A673 (cell line): ENCODE results near the gene CGN. TPM values are rescaled to one million over a fixed set of nuclear protein-coding genes. Genes with fewer than 3 reads are reported as not detected.

Experiments
- BruUV-seq: library from RNA; stranded (reverse); fragments of 400-500 nt; replicated peaks from 2 replicates; lab custom pipeline; 2021; lab: Mats Ljungman, UMichigan
- CTCF ChIA-PET: fragments of 300-600 bp; sonication (Branson Sonifier 250); formaldehyde crosslinking; loops from one replicate; lab custom pipeline; 2022; ENCODE audit warnings: antibody characterized with exemption; lab: Charles Lee
- POLR2A ChIA-PET: fragments of 300-600 bp; sonication (Branson Sonifier 250); formaldehyde crosslinking; loops from one replicate; lab custom pipeline; 2022; ENCODE audit warnings: antibody characterized with exemption; ENCODE audit not compliant: low non-redundant PET; lab: Charles Lee
- DNase-seq: peaks from one replicate; pipeline ENCODE4 v3.0.0-alpha.2; 2015; ENCODE audit warnings: low spot score
- H3K27ac ChIP-seq: fragments of 200-600 bp; sonication (generic); 2 replicates; pipeline ENCODE4 v1.5.1; 2016; ENCODE audit warnings: mixed run types, low read depth, mild to moderate bottlenecking, mixed read lengths, antibody characterized with exemption, low read length; ENCODE audit not compliant: poor library complexity, severe bottlenecking
- H3K27me3 ChIP-seq: fragments of 200-600 bp; sonication (generic); replicated peaks from 2 replicates; pipeline ENCODE4 v1.6.1; 2017; ENCODE audit warnings: mixed run types, low read depth, mild to moderate bottlenecking, mixed read lengths, antibody characterized with exemption, low read length; ENCODE audit not compliant: insufficient read depth, poor library complexity
- H3K36me3 ChIP-seq: fragments of 200-600 bp; sonication (generic); 2 replicates; pipeline ENCODE4 v1.6.1; 2016; ENCODE audit warnings: mixed run types, mild to moderate bottlenecking, mixed read lengths, antibody characterized with exemption, low read length; ENCODE audit not compliant: insufficient read depth, poor library complexity, severe bottlenecking
- H3K4me1 ChIP-seq: fragments of 200-600 bp; sonication (generic); 2 replicates; pipeline ENCODE4 v1.6.1; 2017; ENCODE audit warnings: mixed run types, mild to moderate bottlenecking, mixed read lengths, antibody characterized with exemption, low read length; ENCODE audit not compliant: insufficient read depth, poor library complexity, severe bottlenecking
- H3K4me3 ChIP-seq: fragments of 200-600 bp; sonication (generic); 2 replicates; pipeline ENCODE4 v1.5.1; 2016; ENCODE audit warnings: low read depth, mixed run types, mild to moderate bottlenecking, mixed read lengths, low read length; ENCODE audit not compliant: poor library complexity, severe bottlenecking
- H3K9me3 ChIP-seq: fragments of 200-600 bp; sonication (generic); 2 replicates; pipeline ENCODE4 v1.6.1; 2016; ENCODE audit warnings: mixed run types, low read depth, mild to moderate bottlenecking, mixed read lengths, antibody characterized with exemption, low read length; ENCODE audit not compliant: poor library complexity, severe bottlenecking
- EZH2 ChIP-seq: fragments of 200-600 bp; sonication (generic); IDR thresholded peaks from 2 replicates; pipeline ENCODE4 v1.6.1; 2017; ENCODE audit warnings: borderline replicate concordance, low read depth, mild to moderate bottlenecking, mixed read lengths, antibody characterized with exemption, low read length; ENCODE audit not compliant: poor library complexity, severe bottlenecking
- intact Hi-C: fragments of 100-400 bp; cut with micrococcal nuclease; formaldehyde crosslinking; loops from one replicate; pipeline ENCODE4 v1.10.0; 2022; ENCODE audit not compliant: unreplicated experiment
- total RNA-seq: library from RNA; stranded (reverse); gene quantifications from 2 replicates; pipeline ENCODE4 v1.2.3, GENCODE V29; 2021
- TF ChIP-seq, protein P1 (sequence below): fragments of 300-800, 200-600 bp; sonication (generic); conservative IDR thresholded peaks from 2 replicates; pipeline ENCODE4 v1.5.1; 2017; ENCODE audit warnings: low read depth, mild to moderate bottlenecking, antibody characterized with exemption, low read length, moderate library complexity, mixed read lengths

CGN gene
- total RNA-seq, 1 experiment from 2014 or later = 2.6 TPM

DNA sequence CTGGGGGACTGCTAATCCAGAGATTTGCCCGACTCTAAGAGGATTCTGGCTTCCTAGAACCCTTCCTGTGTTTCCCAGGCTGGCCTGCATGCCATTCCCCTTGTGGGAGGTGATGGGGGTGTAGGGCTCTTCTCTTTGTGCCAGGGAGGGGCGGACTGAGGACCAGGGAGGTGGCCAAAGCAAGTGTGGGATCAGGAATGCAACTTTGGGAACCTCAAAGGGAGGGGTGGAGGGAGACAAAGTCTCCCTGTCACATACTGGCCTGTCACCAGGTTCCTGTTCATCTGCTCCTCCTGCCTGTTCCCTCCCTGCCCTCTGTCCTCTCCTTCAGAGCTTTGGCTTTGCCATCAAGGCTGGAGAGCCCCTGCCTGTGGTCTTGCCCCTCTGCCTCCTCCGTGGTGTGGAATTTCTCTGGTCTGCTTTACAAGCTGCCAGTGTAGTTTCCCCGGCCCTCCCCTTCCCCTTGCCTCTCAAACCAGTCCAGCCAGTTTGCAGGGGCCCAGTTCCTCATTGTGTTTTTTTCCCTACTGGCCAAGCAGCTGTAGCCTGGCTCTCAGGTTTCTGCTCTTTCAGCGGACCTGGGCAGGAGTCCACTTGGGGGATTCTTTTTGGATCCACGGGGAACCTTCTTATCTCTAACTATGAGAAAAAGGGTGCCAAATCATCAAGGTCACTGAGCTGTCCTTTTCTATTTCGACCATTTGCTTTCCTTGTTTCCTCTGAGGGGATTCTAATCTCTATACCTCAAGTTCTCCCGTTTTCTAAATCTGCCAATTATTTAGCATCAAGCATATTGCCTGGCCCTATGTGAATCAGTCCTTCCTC, 1.8 kb downstream of the CGN start:
- intact Hi-C loops = no loop called here
- Histone ChIP-seq H3K4me1 (peaks cover 14% of the 10 kb centered on the region), H3K36me3 (no peaks in the 10 kb centered on the region), H3K9me3 (no peaks in the 10 kb centered on the region), H3K27ac (no peak overlapping the region), H3K27me3 (no peaks in the 10 kb centered on the region), H3K4me3 (no peak overlapping the region)
- ChIA-PET CTCF (no interaction called here), POLR2A (no interaction called here)
- TF ChIP-seq, protein P1, sequence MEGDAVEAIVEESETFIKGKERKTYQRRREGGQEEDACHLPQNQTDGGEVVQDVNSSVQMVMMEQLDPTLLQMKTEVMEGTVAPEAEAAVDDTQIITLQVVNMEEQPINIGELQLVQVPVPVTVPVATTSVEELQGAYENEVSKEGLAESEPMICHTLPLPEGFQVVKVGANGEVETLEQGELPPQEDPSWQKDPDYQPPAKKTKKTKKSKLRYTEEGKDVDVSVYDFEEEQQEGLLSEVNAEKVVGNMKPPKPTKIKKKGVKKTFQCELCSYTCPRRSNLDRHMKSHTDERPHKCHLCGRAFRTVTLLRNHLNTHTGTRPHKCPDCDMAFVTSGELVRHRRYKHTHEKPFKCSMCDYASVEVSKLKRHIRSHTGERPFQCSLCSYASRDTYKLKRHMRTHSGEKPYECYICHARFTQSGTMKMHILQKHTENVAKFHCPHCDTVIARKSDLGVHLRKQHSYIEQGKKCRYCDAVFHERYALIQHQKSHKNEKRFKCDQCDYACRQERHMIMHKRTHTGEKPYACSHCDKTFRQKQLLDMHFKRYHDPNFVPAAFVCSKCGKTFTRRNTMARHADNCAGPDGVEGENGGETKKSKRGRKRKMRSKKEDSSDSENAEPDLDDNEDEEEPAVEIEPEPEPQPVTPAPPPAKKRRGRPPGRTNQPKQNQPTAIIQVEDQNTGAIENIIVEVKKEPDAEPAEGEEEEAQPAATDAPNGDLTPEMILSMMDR = no peak
- no peak for TF ChIP-seq EZH2
- no TSS peak for BruUV-seq
- DNase-seq = no peak

DNA sequence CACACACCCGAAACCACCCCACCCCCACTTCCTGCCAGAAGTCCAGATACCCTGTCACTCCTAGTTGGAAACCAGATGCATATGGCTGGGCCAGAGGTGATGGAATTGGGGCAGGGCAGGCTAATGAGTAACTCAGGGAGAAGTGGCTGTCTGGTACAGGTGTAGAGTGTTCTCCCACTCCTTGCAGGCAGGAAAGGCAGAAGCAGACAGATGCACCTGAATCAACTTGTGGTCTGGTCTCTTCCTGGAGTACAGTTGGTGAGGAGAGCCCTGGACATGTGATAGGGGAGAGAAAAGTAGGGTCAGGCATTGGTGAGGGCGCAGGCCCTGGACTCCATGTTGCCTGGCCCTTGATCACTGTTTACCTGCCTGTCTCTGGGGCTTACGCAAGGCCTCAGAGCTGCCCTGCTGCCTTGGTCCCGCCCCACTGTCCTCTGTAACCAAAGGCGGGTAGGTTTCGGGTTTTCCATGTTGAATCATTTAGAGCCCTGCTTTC, 2.5 kb downstream of the CGN start:
- Histone ChIP-seq H3K36me3 (no peaks in the 10 kb centered on the region), H3K27ac (no peak overlapping the region), H3K9me3 (no peaks in the 10 kb centered on the region), H3K4me1 (peaks cover 14% of the 10 kb centered on the region), H3K4me3 (no peak overlapping the region), H3K27me3 (no peaks in the 10 kb centered on the region)
- intact Hi-C loops = no loop called here
- ChIA-PET POLR2A (no interaction called here), CTCF (no interaction called here)
- no TSS peak for BruUV-seq
- TF ChIP-seq EZH2 = no peak
- TF ChIP-seq, protein P1 = no peak
- no peak for DNase-seq

DNA sequence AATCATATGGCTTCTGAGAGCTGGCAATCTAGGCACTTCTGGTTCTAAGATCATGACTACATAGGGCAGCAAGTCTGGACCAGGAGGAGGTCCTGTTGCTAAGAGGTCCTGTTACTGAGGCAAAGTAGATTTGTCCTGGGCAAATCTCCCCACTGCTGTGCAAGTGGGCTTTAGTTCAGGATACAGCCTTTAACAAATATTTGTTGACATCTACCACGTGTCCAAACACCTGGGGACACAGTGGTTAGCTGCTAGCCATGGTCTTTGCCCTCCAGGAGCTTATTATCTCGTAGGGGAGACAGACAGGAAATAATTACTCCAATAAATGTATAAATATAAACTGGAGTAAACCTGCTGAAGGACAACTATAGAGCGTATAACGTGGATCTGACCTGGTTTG, 3.2 kb downstream of the CGN start:
- CTCF ChIA-PET = no interaction called here
- intact Hi-C loops = no loop called here
- Histone ChIP-seq H3K27ac (no peak overlapping the region), H3K4me1 (peaks cover 14% of the 10 kb centered on the region), H3K4me3 (no peak overlapping the region), H3K36me3 (no peaks in the 10 kb centered on the region), H3K27me3 (no peaks in the 10 kb centered on the region), H3K9me3 (no peaks in the 10 kb centered on the region)
- no peak for DNase-seq
- no TSS peak for BruUV-seq
- no peak for TF ChIP-seq EZH2
- TF ChIP-seq, protein P1 = no peak
- POLR2A ChIA-PET = interaction anchor here (0.6 kb wide), 1 partner anchor 63 kb away, joined by 4 read pairs; no protein-coding TSS in a partner anchor
